Neural crest cell (in vitro differentiated cells): ENCODE data around the gene HMG20B. TPM values are rescaled to one million over a fixed set of nuclear protein-coding genes. Genes with fewer than 3 reads are reported as not detected.

Experiments used
- DNase-seq: peaks from one replicate; pipeline ENCODE4 v3.0.0; 2021; ENCODE audit warnings: low read depth, mixed read lengths, low spot score
- H3K27ac Mint-ChIP-seq: one replicate; pipeline ENCODE4 v1.8.0; 2021; ENCODE audit warnings: mild to moderate bottlenecking, mixed read lengths; ENCODE audit not compliant: unreplicated experiment
- H3K27me3 Mint-ChIP-seq: 2 replicates; pipeline ENCODE4 v1.8.0; 2021; ENCODE audit warnings: low read depth, mild to moderate bottlenecking, mixed read lengths
- H3K36me3 Mint-ChIP-seq: 2 replicates; pipeline ENCODE4 v1.8.0; 2021; ENCODE audit warnings: low read depth, mild to moderate bottlenecking, mixed read lengths
- H3K4me1 Mint-ChIP-seq: 2 replicates; pipeline ENCODE4 v1.8.0; 2021; ENCODE audit warnings: mixed read lengths
- H3K4me3 Mint-ChIP-seq: one replicate; pipeline ENCODE4 v1.8.0; 2021; ENCODE audit warnings: mild to moderate bottlenecking, mixed read lengths
- H3K9me3 Mint-ChIP-seq: 2 replicates; pipeline ENCODE4 v1.8.0; 2021; ENCODE audit warnings: mixed read lengths
- CTCF ChIP-seq: fragments of 200-600 bp; sonication (generic); conservative IDR thresholded peaks from 2 replicates; pipeline ENCODE4 v1.5.0; 2021; ENCODE audit warnings: antibody characterized with exemption, mild to moderate bottlenecking
- total RNA-seq: library from RNA; stranded (reverse); gene quantifications from 2 replicates; pipeline ENCODE4 v1.2.1, GENCODE V29; 2021

The HMG20B gene
- total RNA-seq, 1 donor from 2014 or later = 79.6 TPM

GRCh38 chr19:3593156-3593555 lies 20.4 kb downstream of the HMG20B start:
- Mint-ChIP-seq H3K4me1 (no peaks in the 10 kb centered on the region), H3K36me3 (no peaks in the 10 kb centered on the region), H3K4me3 (no peak overlapping the region), H3K27me3 (peaks cover 30% of the 10 kb centered on the region), H3K27ac (no peak overlapping the region), H3K9me3 (peaks cover 3% of the 10 kb centered on the region)
- no peak for TF ChIP-seq CTCF
- DNase-seq = no peak

GRCh38 chr19:3595521-3596061 lies 22.8 kb downstream of the HMG20B start:
- Mint-ChIP-seq H3K4me1 (no peaks in the 10 kb centered on the region), H3K4me3 (no peak overlapping the region), H3K9me3 (no peaks in the 10 kb centered on the region), H3K27ac (no peak overlapping the region), H3K27me3 (peaks cover 22% of the 10 kb centered on the region), H3K36me3 (no peaks in the 10 kb centered on the region)
- DNase-seq = no peak
- TF ChIP-seq CTCF = no peak

- no peak for TF ChIP-seq CTCF
- H3K27me3 Mint-ChIP-seq = peaks cover under 1% of the 10 kb centered on the region
- no peaks in the 10 kb centered on the region for H3K4me1 Mint-ChIP-seq
- H3K9me3 Mint-ChIP-seq = no peaks in the 10 kb centered on the region
- no peak for DNase-seq
- no peaks in the 10 kb centered on the region for H3K36me3 Mint-ChIP-seq
- H3K4me3 Mint-ChIP-seq = no peak overlapping the region
- H3K27ac Mint-ChIP-seq = no peak overlapping the region
These were observed 27.0 kb downstream of the HMG20B start for GRCh38 chr19:3599776-3600187.

- Mint-ChIP-seq H3K9me3 (no peaks in the 10 kb centered on the region), H3K27ac (no peak overlapping the region)
These were observed 28.3 kb downstream of the HMG20B start for GRCh38 chr19:3601021-3601420.

GRCh38 chr19:3603121-3603811 lies 30.5 kb downstream of the HMG20B start:
- no peak for DNase-seq

More at GRCh38 chr19:3601021-3601420, 28.3 kb downstream of the HMG20B start:
- Mint-ChIP-seq H3K4me1 (no peaks in the 10 kb centered on the region), H3K36me3 (no peaks in the 10 kb centered on the region), H3K27me3 (no peaks in the 10 kb centered on the region), H3K4me3 (no peak overlapping the region)
- TF ChIP-seq CTCF = no peak
- no peak for DNase-seq

More at GRCh38 chr19:3603121-3603811, 30.5 kb downstream of the HMG20B start:
- TF ChIP-seq CTCF = no peak
- Mint-ChIP-seq H3K4me1 (peaks cover 7% of the 10 kb centered on the region), H3K27ac (no peak overlapping the region), H3K4me3 (no peak overlapping the region), H3K27me3 (peaks cover 13% of the 10 kb centered on the region), H3K36me3 (no peaks in the 10 kb centered on the region), H3K9me3 (no peaks in the 10 kb centered on the region)
